Chondrocyte (in vitro differentiated cells): ENCODE measurements around the gene ZSCAN10. TPM values are rescaled to one million over a fixed set of nuclear protein-coding genes. Genes with fewer than 3 reads are reported as not detected.

Source experiments
- DNase-seq: peaks from one replicate; pipeline ENCODE4 v3.0.0; 2021; ENCODE audit warnings: mixed read lengths, low spot score
- H3K27ac Mint-ChIP-seq: one replicate; pipeline ENCODE4 v1.8.0; 2021; ENCODE audit warnings: mild to moderate bottlenecking, moderate library complexity, mixed read lengths; ENCODE audit not compliant: unreplicated experiment
- H3K27me3 Mint-ChIP-seq: 2 replicates; pipeline ENCODE4 v1.8.0; 2021; ENCODE audit warnings: low read depth, mixed read lengths
- H3K36me3 Mint-ChIP-seq: 2 replicates; pipeline ENCODE4 v1.8.0; 2021; ENCODE audit warnings: low read depth, mixed read lengths
- H3K4me1 Mint-ChIP-seq: 2 replicates; pipeline ENCODE4 v1.8.0; 2021; ENCODE audit warnings: low read depth, mild to moderate bottlenecking, mixed read lengths
- H3K4me3 Mint-ChIP-seq: one replicate; pipeline ENCODE4 v1.8.0; 2021; ENCODE audit warnings: mild to moderate bottlenecking, moderate library complexity, mixed read lengths; ENCODE audit not compliant: unreplicated experiment
- H3K9me3 Mint-ChIP-seq: 2 replicates; pipeline ENCODE4 v1.8.0; 2021; ENCODE audit warnings: low read depth, mixed read lengths
- total RNA-seq: library from RNA; stranded (reverse); gene quantifications from 3 replicates; pipeline ENCODE4 v1.2.1, GENCODE V29; 2021
- TF ChIP-seq, protein P1 (sequence below): fragments of 200-600 bp; sonication (generic); IDR thresholded peaks from 2 replicates; pipeline ENCODE4 v1.5.0; 2021; ENCODE audit warnings: antibody characterized with exemption, mild to moderate bottlenecking, moderate library complexity

ZSCAN10 gene
- total RNA-seq, 1 donor from 2014 or later, result not detected

DNA sequence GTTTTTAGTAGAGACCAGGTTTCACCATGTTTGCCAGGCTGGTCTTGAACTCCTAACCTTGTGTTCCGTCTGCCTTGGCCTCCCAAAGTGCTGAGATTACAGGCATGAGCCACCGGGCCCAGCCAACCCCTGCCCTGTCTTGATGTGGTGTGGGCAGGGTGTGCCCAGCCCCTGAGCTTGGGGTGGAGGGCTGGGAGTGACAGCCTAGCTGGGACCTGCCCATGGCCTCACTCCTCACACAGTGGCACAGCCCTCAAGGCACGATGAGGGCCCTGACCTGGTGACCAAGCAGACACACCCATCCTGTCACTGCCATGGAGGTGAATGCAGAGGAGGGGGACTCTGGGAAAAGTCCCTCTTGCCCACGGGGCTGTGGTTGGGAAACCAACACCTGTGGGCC lies 30.6 kb downstream of the ZSCAN10 start:
- Mint-ChIP-seq H3K9me3 (no peaks in the 10 kb centered on the region), H3K27ac (no peak overlapping the region), H3K27me3 (peaks cover 8% of the 10 kb centered on the region), H3K4me1 (peaks cover 10% of the 10 kb centered on the region), H3K36me3 (peaks cover 2% of the 10 kb centered on the region), H3K4me3 (no peak overlapping the region)
- no peak for DNase-seq
- TF ChIP-seq, protein P1, sequence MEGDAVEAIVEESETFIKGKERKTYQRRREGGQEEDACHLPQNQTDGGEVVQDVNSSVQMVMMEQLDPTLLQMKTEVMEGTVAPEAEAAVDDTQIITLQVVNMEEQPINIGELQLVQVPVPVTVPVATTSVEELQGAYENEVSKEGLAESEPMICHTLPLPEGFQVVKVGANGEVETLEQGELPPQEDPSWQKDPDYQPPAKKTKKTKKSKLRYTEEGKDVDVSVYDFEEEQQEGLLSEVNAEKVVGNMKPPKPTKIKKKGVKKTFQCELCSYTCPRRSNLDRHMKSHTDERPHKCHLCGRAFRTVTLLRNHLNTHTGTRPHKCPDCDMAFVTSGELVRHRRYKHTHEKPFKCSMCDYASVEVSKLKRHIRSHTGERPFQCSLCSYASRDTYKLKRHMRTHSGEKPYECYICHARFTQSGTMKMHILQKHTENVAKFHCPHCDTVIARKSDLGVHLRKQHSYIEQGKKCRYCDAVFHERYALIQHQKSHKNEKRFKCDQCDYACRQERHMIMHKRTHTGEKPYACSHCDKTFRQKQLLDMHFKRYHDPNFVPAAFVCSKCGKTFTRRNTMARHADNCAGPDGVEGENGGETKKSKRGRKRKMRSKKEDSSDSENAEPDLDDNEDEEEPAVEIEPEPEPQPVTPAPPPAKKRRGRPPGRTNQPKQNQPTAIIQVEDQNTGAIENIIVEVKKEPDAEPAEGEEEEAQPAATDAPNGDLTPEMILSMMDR, result no peak

DNA sequence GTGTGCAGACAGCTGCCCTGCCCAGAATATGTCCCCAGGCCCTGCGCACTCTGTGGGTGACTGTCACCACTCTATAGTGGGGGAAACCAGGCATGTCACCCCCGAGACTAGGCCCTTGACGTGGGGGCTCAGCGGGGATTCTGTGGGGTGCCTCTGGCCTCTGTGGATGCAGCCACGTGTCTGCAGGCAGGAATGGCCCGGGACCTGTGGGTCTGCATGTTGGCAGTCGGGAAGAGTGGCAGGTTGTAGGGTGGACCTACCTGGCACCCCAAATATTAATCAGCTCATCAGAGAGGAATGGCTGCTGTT lies 32.7 kb downstream of the ZSCAN10 start:
- H3K27ac Mint-ChIP-seq, result no peak overlapping the region
- H3K27me3 Mint-ChIP-seq, result no peaks in the 10 kb centered on the region
- no peaks in the 10 kb centered on the region for H3K36me3 Mint-ChIP-seq
- H3K4me1 Mint-ChIP-seq, result peaks cover 10% of the 10 kb centered on the region
- no peaks in the 10 kb centered on the region for H3K9me3 Mint-ChIP-seq
- TF ChIP-seq, protein P1, result no peak
- H3K4me3 Mint-ChIP-seq, result no peak overlapping the region
- DNase-seq, result no peak

DNA sequence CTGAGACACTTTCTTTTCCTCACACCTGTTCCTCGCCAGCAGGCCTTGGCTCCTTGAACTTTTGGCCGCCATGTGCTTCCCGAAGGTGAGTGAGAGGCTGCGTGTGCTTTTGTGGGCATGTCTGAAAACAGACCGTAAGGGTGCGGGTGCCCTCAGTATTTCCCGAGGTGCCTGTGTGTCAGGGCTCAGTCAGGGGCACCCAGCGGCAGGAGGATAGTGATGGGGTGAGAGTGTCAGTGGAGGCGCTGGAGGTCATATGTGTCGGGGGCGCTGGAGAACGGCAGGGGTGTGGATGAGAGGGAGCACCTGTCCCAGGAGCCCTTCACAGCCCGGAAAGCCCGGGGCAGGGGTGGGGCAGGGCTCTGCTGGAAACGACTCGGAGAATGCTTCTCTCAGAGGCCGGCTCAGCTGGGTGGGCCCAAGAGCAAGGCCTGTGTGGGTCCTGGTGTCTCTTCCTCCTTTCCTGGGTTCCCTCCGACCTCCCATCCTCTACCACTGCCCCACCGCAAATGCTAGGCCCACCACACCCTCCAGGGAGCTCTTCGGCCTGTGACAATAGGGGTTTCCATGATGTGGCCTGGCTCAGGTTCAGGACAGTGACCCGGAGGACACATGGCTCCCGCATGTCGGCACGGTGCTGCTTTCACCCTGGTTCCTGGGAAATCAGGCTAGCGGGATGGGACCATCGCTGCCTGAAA lies 33.2 kb downstream of the ZSCAN10 start:
- H3K4me3 Mint-ChIP-seq, result peak overlapping the region; percentile 59
- no peak for DNase-seq
- no peaks in the 10 kb centered on the region for H3K27me3 Mint-ChIP-seq
- peaks cover 10% of the 10 kb centered on the region for H3K4me1 Mint-ChIP-seq
- H3K27ac Mint-ChIP-seq, result peak overlapping the region; percentile 79
- no peaks in the 10 kb centered on the region for H3K36me3 Mint-ChIP-seq
- no peaks in the 10 kb centered on the region for H3K9me3 Mint-ChIP-seq
- TF ChIP-seq, protein P1, result no peak

DNA sequence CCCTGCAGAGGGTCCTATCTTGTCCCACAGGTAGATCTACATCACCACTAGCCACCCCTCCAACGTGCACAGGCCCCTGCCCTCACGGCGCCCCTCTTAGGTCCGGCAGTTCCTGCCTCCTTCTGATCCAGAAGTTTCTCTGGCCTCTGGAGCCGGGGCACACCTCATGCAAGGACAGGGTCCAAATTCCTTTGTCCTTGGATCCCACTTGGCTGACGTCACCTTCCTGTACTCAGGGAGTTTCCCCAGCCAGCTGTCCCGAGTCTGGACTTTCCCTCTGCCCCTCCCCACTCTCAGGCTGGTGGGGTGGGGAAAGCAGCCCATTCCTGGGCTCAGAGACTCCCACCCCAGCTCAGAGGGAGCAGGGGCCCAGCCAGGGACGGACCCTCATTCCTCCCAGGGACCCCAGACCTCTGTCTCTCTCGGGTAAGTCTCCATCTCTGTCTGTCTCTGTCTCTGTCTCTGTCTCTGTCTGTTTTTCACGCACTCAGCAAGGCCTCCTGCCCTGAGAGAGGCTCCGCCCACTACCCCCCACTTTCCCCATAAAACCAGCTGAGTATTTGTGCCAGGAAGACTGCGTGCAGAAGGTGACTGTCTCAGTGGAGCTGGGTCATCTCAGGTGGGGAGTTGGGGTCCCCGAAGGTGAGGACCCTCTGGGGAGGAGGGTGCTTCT lies 33.9 kb downstream of the ZSCAN10 start, which contains the start of gene IL32:
IL32 (plus strand) TSS at position 572 of the 673 bp plus-strand sequence. CDS start 172 bp downstream, outside the sequence.
- DNase-seq, result no peak
- H3K27me3 Mint-ChIP-seq, result no peaks in the 10 kb centered on the region
- no peaks in the 10 kb centered on the region for H3K36me3 Mint-ChIP-seq
- H3K4me1 Mint-ChIP-seq, result peaks cover 14% of the 10 kb centered on the region
- H3K27ac Mint-ChIP-seq, result peak within 1 kb of the TSS; percentile 79
- no peaks in the 10 kb centered on the region for H3K9me3 Mint-ChIP-seq
- peak within 1 kb of the TSS; percentile 59 for H3K4me3 Mint-ChIP-seq
- TF ChIP-seq, protein P1, result no peak

DNA sequence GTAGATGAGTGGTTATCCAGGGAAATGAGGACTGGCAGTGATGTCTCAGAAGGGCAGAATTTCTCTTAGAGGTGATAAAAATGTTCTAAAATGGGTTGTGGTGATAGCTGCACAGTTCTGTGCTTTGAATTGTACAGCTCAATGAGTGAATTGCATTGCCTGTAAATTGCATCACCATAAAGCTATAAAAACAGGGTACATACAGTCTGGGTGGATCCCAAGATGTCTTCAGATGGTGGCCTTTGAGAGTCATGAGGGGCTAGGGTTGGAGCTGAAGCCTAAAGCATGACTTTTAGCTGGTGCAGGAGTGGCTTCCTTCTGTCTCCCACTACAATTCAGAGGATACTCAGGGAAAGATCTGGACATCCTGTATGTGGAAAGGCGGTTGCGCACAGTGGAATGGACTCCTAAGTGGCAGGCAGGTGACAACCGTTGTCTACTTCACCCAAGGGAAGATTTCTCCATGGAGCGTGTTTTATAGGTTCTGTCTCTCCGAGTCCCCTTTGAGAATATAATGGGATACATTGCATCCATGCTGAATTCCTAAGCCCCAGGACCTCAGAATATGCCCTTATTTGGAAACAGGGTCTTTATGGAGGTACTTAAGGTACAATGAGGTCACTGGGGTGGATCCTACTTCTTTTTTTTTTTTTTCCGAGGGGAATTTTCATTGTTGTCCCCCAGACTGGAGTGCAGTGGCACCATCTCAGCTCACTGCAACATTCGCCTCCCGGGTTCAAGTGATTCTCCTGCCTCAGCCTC lies 35.3 kb downstream of the ZSCAN10 start:
- TF ChIP-seq, protein P1, result no peak

More for the DNA sequence above, 35.3 kb downstream of the ZSCAN10 start:
- Mint-ChIP-seq H3K27me3 (no peaks in the 10 kb centered on the region), H3K4me3 (no peak overlapping the region), H3K27ac (peak overlapping the region; percentile 18), H3K36me3 (no peaks in the 10 kb centered on the region), H3K9me3 (no peaks in the 10 kb centered on the region), H3K4me1 (peaks cover 22% of the 10 kb centered on the region)
- DNase-seq, result no peak
